PC-9 (cell line): ENCODE measurements around the gene PTPN22. TPM values are rescaled to one million over a fixed set of nuclear protein-coding genes. Genes with fewer than 3 reads are reported as not detected.

Experiments used
- Bru-seq: library from RNA; stranded (reverse); fragments of 400-500 nt; gene quantifications from one replicate; lab custom pipeline; 2021; lab: Mats Ljungman, UMichigan
- BruChase-seq, 2 experiments: library from RNA; stranded (reverse); fragments of 400-500 nt; gene quantifications; one replicate each; lab custom pipeline; 2021; lab: Mats Ljungman, UMichigan
- BruUV-seq: library from RNA; stranded (reverse); fragments of 400-500 nt; replicated peaks from 2 replicates; lab custom pipeline; 2021; lab: Mats Ljungman, UMichigan
- CTCF ChIA-PET: fragments of 300-600 bp; sonication (Branson Sonifier 250); formaldehyde crosslinking; loops from one replicate; lab custom pipeline; 2022; ENCODE audit warnings: antibody characterized with exemption; lab: Charles Lee
- POLR2A ChIA-PET: fragments of 300-600 bp; sonication (Branson Sonifier 250); formaldehyde crosslinking; loops from one replicate; lab custom pipeline; 2022; ENCODE audit warnings: antibody characterized with exemption; ENCODE audit not compliant: unreplicated experiment; lab: Charles Lee
- DNase-seq, 2 experiments: peaks; one replicate each; pipeline versions ENCODE4 v3.0.0 to v3.0.0-alpha.2; 2015 to 2022; ENCODE audit warnings: mixed read lengths in 1 of 2
- H2AFZ ChIP-seq: fragments of 200-600 bp; sonication (generic); 2 replicates; pipeline ENCODE4 v1.8.1; 2017; ENCODE audit warnings: antibody characterized with exemption
- H3F3A ChIP-seq: fragments of 200-600 bp; sonication (generic); 2 replicates; pipeline ENCODE4 v1.8.1; 2017; ENCODE audit warnings: antibody characterized with exemption, mild to moderate bottlenecking, low read depth; ENCODE audit not compliant: insufficient read depth
- H3K27ac ChIP-seq: fragments of 200-600 bp; sonication (generic); 2 replicates; pipeline ENCODE4 v1.6.1; 2016; ENCODE audit warnings: mixed run types
- H3K27me3 ChIP-seq: fragments of 200-600 bp; sonication (generic); 2 replicates; pipeline ENCODE4 v1.6.1; 2016; ENCODE audit warnings: low read depth, mixed run types; ENCODE audit not compliant: insufficient read depth
- H3K36me3 ChIP-seq: fragments of 200-600 bp; sonication (generic); 2 replicates; pipeline ENCODE4 v1.6.1; 2016; ENCODE audit warnings: low read depth, mixed run types
- H3K4me1 ChIP-seq: fragments of 200-600 bp; sonication (generic); replicated peaks from 2 replicates; pipeline ENCODE4 v1.6.1; 2016; ENCODE audit warnings: mixed run types; ENCODE audit not compliant: insufficient read depth
- H3K4me2 ChIP-seq: fragments of 200-600 bp; sonication (generic); 2 replicates; pipeline ENCODE4 v1.6.1; 2017; ENCODE audit warnings: mixed run types
- H3K4me3 ChIP-seq: fragments of 200-600 bp; sonication (generic); 2 replicates; pipeline ENCODE4 v1.6.1; 2016; ENCODE audit warnings: mixed run types
- H3K79me2 ChIP-seq: fragments of 200-600 bp; sonication (generic); 2 replicates; pipeline ENCODE4 v1.6.1; 2017; ENCODE audit warnings: low read depth, mixed run types
- H3K9me2 ChIP-seq: fragments of 200-600 bp; sonication (generic); 2 replicates; pipeline ENCODE4 v1.8.1; 2017; ENCODE audit warnings: mild to moderate bottlenecking; ENCODE audit not compliant: insufficient read depth
- H3K9me3 ChIP-seq: fragments of 200-600 bp; sonication (generic); 2 replicates; pipeline ENCODE4 v1.8.1; 2016; ENCODE audit warnings: low read depth; ENCODE audit not compliant: insufficient read depth
- H4K20me1 ChIP-seq: fragments of 200-600 bp; sonication (generic); 2 replicates; pipeline ENCODE4 v1.8.1; 2017; ENCODE audit not compliant: insufficient read depth
- EZH2 ChIP-seq: fragments of 200-600 bp; sonication (generic); IDR thresholded peaks from 2 replicates; pipeline ENCODE4 v1.8.0; 2017; ENCODE audit warnings: antibody characterized with exemption, low read depth
- intact Hi-C: fragments of 100-400 bp; cut with micrococcal nuclease; formaldehyde crosslinking; loops from one replicate; pipeline ENCODE4 v1.10.0; 2022; ENCODE audit not compliant: unreplicated experiment
- long read RNA-seq: library from polyadenylated mRNA; stranded (forward); transcript quantifications from one replicate; pipeline ENCODE4 v2.0.0, GENCODE V29; 2022
- total RNA-seq: library from RNA; stranded (reverse); gene quantifications from 2 replicates; pipeline ENCODE4 v1.2.3, GENCODE V29; 2021
- TF ChIP-seq, protein P1 (sequence below): fragments of 200-600 bp; sonication (generic); conservative IDR thresholded peaks from 2 replicates; pipeline ENCODE4 v1.6.1; 2017; ENCODE audit warnings: mixed run types, antibody characterized with exemption, mild to moderate bottlenecking, moderate library complexity

The PTPN22 gene
- total RNA-seq (0.11 TPM in 1 of 2 replicates, not detected in the other), Bru-seq, nascent RNA (percentile 15 among the genes with signal in this experiment), BruChase-seq, experiment 1, labeled RNA remaining after a 2-hour chase (percentile 15 among the genes with signal in this experiment), BruChase-seq, experiment 2, labeled RNA remaining after a 6-hour chase (percentile 18 among the genes with signal in this experiment)
- long read RNA-seq, result 0 reads

DNA sequence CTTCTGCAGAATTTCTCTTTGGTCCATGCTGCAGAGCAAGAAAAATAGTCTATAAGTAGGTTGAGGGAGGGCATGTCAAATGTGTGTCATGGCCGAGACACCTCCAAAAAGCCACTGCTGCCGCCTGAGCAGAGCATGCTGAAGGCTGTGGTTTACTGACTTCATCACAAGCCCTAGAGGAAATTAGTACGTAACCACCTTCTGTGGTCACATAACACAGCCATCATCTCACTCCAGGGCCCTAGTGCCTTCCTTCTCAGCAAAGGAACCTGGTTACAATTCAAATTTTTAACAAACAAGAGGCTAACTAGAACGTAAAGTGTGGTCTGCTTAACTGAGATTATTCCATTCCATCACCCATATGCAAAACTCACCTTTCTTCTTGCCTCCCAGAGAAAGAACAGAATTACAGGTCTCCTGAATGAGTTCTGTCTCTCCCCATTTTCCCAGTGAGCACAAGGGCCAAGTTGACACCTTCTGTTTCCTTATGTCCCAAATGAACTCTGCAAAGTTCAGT lies at the start of gene PTPN22:
Gene PTPN22, minus strand, starts transcription at position 116 of the 517 bp plus-strand sequence.
- H4K20me1 ChIP-seq, result no peaks in the 10 kb centered on the region
- ChIA-PET POLR2A (no interaction called here), CTCF (interaction anchor here (0.6 kb wide), 1 partner anchor 59 kb away, joined by 6 read pairs; no protein-coding TSS in a partner anchor)
- no peaks in the 10 kb centered on the region for H3K27me3 ChIP-seq
- peaks cover 13% of the 10 kb centered on the region for H3F3A ChIP-seq
- no peaks in the 10 kb centered on the region for H3K79me2 ChIP-seq
- no peak within 1 kb of the TSS for H3K4me2 ChIP-seq
- peaks cover 3% of the 10 kb centered on the region; the same call in 1 of the 2 replicates for H3K9me3 ChIP-seq
- intact Hi-C loops, result no loop called here
- H3K36me3 ChIP-seq, result no peaks in the 10 kb centered on the region
- H2AFZ ChIP-seq, result peak within 1 kb of the TSS; percentile 15; the same call in 1 of the 2 replicates
- TF ChIP-seq EZH2, result no peak
- TF ChIP-seq, protein P1, sequence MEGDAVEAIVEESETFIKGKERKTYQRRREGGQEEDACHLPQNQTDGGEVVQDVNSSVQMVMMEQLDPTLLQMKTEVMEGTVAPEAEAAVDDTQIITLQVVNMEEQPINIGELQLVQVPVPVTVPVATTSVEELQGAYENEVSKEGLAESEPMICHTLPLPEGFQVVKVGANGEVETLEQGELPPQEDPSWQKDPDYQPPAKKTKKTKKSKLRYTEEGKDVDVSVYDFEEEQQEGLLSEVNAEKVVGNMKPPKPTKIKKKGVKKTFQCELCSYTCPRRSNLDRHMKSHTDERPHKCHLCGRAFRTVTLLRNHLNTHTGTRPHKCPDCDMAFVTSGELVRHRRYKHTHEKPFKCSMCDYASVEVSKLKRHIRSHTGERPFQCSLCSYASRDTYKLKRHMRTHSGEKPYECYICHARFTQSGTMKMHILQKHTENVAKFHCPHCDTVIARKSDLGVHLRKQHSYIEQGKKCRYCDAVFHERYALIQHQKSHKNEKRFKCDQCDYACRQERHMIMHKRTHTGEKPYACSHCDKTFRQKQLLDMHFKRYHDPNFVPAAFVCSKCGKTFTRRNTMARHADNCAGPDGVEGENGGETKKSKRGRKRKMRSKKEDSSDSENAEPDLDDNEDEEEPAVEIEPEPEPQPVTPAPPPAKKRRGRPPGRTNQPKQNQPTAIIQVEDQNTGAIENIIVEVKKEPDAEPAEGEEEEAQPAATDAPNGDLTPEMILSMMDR, result no peak
- no peaks in the 10 kb centered on the region for H3K9me2 ChIP-seq
- peak in 1 of 2 experiments; percentile 9 for DNase-seq
- H3K4me3 ChIP-seq, result no peak within 1 kb of the TSS
- BruUV-seq, result no TSS peak
- no peak within 1 kb of the TSS for H3K27ac ChIP-seq
- peaks cover 26% of the 10 kb centered on the region; the same call in 1 of the 2 replicates for H3K4me1 ChIP-seq

DNA sequence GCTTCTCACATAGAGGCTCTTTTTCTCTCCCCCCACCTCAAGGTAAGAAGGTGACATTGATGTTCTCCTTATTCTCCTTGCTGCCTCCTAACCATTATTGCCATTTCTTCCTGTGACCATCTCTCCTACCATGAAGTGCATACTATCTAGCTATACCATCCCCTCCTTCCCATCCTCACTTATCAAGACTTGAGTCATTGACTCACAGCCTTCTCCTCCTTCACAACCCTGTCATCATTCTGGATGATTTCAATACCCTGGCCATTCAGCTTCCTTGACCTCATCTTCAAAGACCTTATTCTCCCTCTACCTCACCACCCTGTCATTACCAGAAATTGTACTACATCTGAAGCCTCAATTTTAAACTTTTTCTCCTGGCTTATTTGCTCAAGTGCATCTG lies 46.7 kb upstream of the PTPN22 start:
- H3K9me2 ChIP-seq, result no peaks in the 10 kb centered on the region

DNA sequence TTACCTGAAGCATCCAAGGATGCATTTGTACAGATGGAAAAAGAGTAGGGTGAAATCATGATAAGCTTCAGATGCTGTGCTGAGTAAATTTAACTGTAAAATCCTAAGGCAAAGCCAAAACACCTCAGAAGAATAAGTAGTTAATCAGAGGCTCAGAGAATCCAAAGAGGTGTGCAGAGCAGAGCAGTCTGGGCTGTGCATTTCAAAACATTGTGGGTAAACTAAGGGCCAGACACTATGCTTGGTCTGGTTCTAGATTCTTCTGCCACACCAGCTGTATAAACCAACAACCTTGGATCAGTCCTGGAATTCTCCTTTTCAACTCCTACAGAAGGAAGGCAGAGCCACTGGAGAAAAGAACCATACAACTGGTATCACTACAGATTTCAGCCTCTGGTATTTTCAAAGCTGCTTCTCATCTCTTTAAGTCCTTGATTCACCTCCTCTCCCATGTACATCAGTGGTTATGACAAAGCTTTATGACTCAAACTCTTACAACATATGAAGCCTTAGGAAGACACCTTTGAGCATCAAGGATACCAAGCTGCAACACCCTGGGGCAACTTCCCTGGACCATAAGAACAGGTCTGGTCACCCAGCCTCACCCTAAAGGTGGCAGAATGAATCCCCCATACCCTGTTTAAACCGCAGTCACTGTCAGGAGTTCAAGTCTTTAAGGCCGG lies 46.0 kb upstream of the PTPN22 start:
- H2AFZ ChIP-seq, result no peak overlapping the region
- peaks cover 10% of the 10 kb centered on the region; the same call in 1 of the 2 replicates for H3F3A ChIP-seq
- BruUV-seq, result no TSS peak
- H4K20me1 ChIP-seq, result no peaks in the 10 kb centered on the region
- H3K27me3 ChIP-seq, result no peaks in the 10 kb centered on the region
- no peak overlapping the region for H3K27ac ChIP-seq
- H3K4me1 ChIP-seq, result no peaks in the 10 kb centered on the region; the same call in 1 of the 2 replicates
- no peak overlapping the region for H3K4me3 ChIP-seq
- H3K9me2 ChIP-seq, result no peaks in the 10 kb centered on the region
- TF ChIP-seq, protein P1, result no peak
- TF ChIP-seq EZH2, result no peak
- CTCF ChIA-PET, result no interaction called here
- H3K9me3 ChIP-seq, result no peaks in the 10 kb centered on the region
- DNase-seq, result peak in 1 of 2 experiments; percentile 84
- intact Hi-C loops, result no loop called here
- H3K79me2 ChIP-seq, result no peaks in the 10 kb centered on the region
- POLR2A ChIA-PET, result no interaction called here
- no peaks in the 10 kb centered on the region for H3K36me3 ChIP-seq
- no peak overlapping the region for H3K4me2 ChIP-seq

More for the DNA sequence above, 46.7 kb upstream of the PTPN22 start:
- BruUV-seq, result no TSS peak
- Histone ChIP-seq H3K27me3 (no peaks in the 10 kb centered on the region), H3K4me3 (no peak overlapping the region), H3F3A (peaks cover 10% of the 10 kb centered on the region; the same call in 1 of the 2 replicates), H3K4me2 (no peak overlapping the region), H3K79me2 (no peaks in the 10 kb centered on the region), H3K27ac (no peak overlapping the region), H3K9me3 (no peaks in the 10 kb centered on the region), H2AFZ (no peak overlapping the region), H3K36me3 (no peaks in the 10 kb centered on the region), H3K4me1 (no peaks in the 10 kb centered on the region; the same call in 1 of the 2 replicates), H4K20me1 (no peaks in the 10 kb centered on the region)
- POLR2A ChIA-PET, result no interaction called here
- intact Hi-C loops, result no loop called here
- DNase-seq, result peak in 1 of 2 experiments; percentile 31
- TF ChIP-seq EZH2, result no peak
- TF ChIP-seq, protein P1, result no peak
- CTCF ChIA-PET, result no interaction called here
